ENCODE results near the gene CAMTA1.

- no peak for TF ChIP-seq CTCF (IDR thresholded peaks at IDR 0.05; ENCODE audit: poor library complexity)
- TF ChIP-seq EZH2 (IDR thresholded peaks at IDR 0.05; ENCODE audit: borderline replicate concordance): no peak
Measured at GRCh38 chr1:7606096-7606495, 820.8 kb downstream of the CAMTA1 start.

Data from hepatocyte (in vitro differentiated cells).